Breast epithelium (tissue), 4 donors: ENCODE results near the gene CCND1. TPM values are rescaled to one million over a fixed set of nuclear protein-coding genes. Genes with fewer than 3 reads are reported as not detected.

ENCODE experiments used
- DNase-seq, 2 donors: peaks; one replicate each; pipeline ENCODE4 v3.0.0-alpha.2; 2019; ENCODE audit warnings: low spot score in 2 of 2
- H3K27ac ChIP-seq, 2 donors: fragments of 200-600 bp; sonication (generic) in 1 of 2; one replicate each; pipeline ENCODE4 v1.5.1; 2016 to 2019; ENCODE audit warnings: mild to moderate bottlenecking in 1 of 2
- H3K27me3 ChIP-seq, 2 donors: fragments of 200-600 bp; sonication (generic) in 1 of 2; one replicate each; pipeline versions ENCODE4 v1.5.1 to v1.6.0; 2017 to 2019; ENCODE audit warnings: control low read depth in 1 of 2, mild to moderate bottlenecking in 1 of 2
- H3K36me3 ChIP-seq: fragments of 200-600 bp; one replicate; pipeline ENCODE4 v1.5.1; 2019
- H3K4me1 ChIP-seq, 2 donors: fragments of 200-600 bp; sonication (generic); one replicate each; pipeline ENCODE4 v1.5.1; 2016 to 2019; ENCODE audit warnings: control low read depth in 1 of 2
- H3K4me3 ChIP-seq, 3 donors: fragments of 200-600 bp; sonication (generic); 1 replicate in 2 of 3; 2 replicates in 1 of 3; pipeline ENCODE4 v1.5.1; 2016 to 2019; ENCODE audit warnings: mild to moderate bottlenecking in 3 of 3, moderate library complexity in 2 of 3
- H3K9me3 ChIP-seq, 2 donors: fragments of 200-600 bp; sonication (generic) in 1 of 2; one replicate each; pipeline ENCODE4 v1.5.1; 2016 to 2019; ENCODE audit warnings: control low read depth in 1 of 2
- POLR2A ChIP-seq: fragments of 450-650 bp; IDR thresholded peaks from one replicate; pipeline ENCODE4 v1.6.1; 2016; ENCODE audit warnings: antibody characterized with exemption, mild to moderate bottlenecking, moderate library complexity
- POLR2AphosphoS5 ChIP-seq, 3 donors: sonication (generic); formaldehyde crosslinking; IDR thresholded peaks; one replicate each; pipeline ENCODE4 v1.6.1; 2017; ENCODE audit warnings: antibody characterized with exemption in 3 of 3
- intact Hi-C: fragments of 100-400 bp; cut with DNase I; formaldehyde crosslinking; loops from one replicate; pipeline ENCODE4 v1.15.1; 2023; ENCODE audit warnings: low total_unique reads
- total RNA-seq, 3 donors: library from RNA; depleted of rRNA; stranded (reverse); fragments of >200 nt; gene quantifications; one replicate each; pipeline ENCODE4 v1.1.0, GENCODE V29; 2016
- TF ChIP-seq, protein P1 (sequence below), 3 donors: fragments of 450-650 bp; IDR thresholded peaks; one replicate each; pipeline ENCODE4 v1.5.1; 2016 to 2017; ENCODE audit warnings: antibody characterized with exemption in 3 of 3, mild to moderate bottlenecking in 3 of 3, moderate library complexity in 3 of 3

Gene CCND1
- total RNA-seq, 3 donors from 2014 or later, result 42.3 to 199 (median 99.0) TPM

DNA sequence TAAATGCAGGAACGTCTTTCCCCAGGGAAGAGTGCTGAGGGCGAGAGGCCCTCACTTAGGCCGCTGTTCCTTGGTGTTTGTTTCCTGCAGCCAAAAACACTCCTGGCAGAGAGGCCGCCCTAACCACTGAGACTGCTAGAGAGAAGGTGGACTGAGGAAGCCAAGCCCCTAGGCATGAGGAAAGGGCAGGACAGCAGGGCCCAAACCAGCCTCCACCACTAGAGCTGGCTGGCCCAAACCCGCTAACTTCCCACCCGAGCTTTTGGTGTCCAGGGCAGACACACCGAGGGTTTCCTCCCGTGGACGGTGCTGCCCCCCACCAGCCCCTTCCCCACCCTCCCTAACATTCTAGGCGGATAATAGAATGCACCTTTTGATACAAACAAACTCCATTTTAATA, 56.9 kb downstream of the CCND1 start:
- Histone ChIP-seq H3K27me3 (peaks cover 0 to 43% of the 10 kb centered on the region in 2 donors), H3K27ac (no peak overlapping the region), H3K36me3 (no peaks in the 10 kb centered on the region), H3K9me3 (no peaks in the 10 kb centered on the region), H3K4me1 (no peaks in the 10 kb centered on the region), H3K4me3 (no peak overlapping the region)
- intact Hi-C loops, result no loop called here
- no peak for DNase-seq
- no peak for TF ChIP-seq POLR2A

DNA sequence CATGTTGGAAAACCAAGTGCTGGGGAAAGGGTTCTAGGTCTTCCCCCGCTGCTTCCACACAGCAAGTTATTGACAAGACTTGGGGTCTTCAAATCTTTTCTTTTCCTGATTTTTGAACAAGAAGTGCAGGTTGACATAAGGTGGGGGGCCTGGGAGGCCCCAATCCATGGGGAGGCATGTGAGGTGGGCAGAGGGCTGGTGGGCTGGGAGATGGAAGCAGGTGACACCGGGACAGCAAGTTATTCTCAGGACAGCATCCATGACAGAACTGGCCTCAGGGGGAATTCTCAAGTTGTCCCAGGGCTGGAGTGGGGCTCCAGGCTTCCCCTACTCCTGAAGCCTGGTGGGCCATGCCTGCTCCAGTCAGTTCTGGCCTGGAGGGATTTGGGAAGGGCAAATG, 57.4 kb downstream of the CCND1 start:
- TF ChIP-seq POLR2A (no peak), POLR2AphosphoS5 (IDR thresholded peaks at IDR 0.05) (no peak)
- TF ChIP-seq, protein P1, sequence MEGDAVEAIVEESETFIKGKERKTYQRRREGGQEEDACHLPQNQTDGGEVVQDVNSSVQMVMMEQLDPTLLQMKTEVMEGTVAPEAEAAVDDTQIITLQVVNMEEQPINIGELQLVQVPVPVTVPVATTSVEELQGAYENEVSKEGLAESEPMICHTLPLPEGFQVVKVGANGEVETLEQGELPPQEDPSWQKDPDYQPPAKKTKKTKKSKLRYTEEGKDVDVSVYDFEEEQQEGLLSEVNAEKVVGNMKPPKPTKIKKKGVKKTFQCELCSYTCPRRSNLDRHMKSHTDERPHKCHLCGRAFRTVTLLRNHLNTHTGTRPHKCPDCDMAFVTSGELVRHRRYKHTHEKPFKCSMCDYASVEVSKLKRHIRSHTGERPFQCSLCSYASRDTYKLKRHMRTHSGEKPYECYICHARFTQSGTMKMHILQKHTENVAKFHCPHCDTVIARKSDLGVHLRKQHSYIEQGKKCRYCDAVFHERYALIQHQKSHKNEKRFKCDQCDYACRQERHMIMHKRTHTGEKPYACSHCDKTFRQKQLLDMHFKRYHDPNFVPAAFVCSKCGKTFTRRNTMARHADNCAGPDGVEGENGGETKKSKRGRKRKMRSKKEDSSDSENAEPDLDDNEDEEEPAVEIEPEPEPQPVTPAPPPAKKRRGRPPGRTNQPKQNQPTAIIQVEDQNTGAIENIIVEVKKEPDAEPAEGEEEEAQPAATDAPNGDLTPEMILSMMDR (IDR thresholded peaks at IDR 0.05), result no peak
- Histone ChIP-seq H3K27me3 (peaks cover 0 to 48% of the 10 kb centered on the region in 2 donors), H3K36me3 (no peaks in the 10 kb centered on the region), H3K27ac (no peak overlapping the region), H3K4me3 (no peak overlapping the region), H3K9me3 (no peaks in the 10 kb centered on the region), H3K4me1 (no peaks in the 10 kb centered on the region)
- DNase-seq, result no peak
- intact Hi-C loops, result no loop called here

DNA sequence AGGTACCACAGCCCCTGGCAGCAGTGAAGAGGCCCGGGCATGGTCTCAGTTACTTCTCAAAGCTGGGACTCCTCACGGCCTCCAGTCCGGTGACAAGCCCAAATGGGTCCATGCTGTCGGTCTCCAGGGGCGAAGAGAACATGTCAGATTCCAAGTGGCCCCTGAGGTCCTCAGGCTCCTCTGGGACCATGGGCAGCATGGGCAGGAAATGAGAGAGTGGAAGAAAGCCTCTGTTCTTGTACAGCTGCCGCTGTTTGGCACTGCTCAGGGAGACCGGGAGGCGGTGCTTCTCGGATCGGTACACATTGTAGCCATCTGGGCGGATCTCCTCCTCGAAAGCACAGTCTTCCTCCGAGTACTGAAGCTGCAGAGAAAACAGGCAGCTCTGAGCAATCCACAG, 58.3 kb downstream of the CCND1 start:
- intact Hi-C loops, result no loop called here
- H3K4me3 ChIP-seq, result no peak overlapping the region
- DNase-seq, result no peak
- no peaks in the 10 kb centered on the region for H3K4me1 ChIP-seq
- no peaks in the 10 kb centered on the region for H3K9me3 ChIP-seq
- TF ChIP-seq, protein P1 (IDR thresholded peaks at IDR 0.05), result no peak
- no peak for TF ChIP-seq POLR2A
- no peak for TF ChIP-seq POLR2AphosphoS5 (IDR thresholded peaks at IDR 0.05)
- no peaks in the 10 kb centered on the region for H3K36me3 ChIP-seq
- peaks cover 1 to 56% of the 10 kb centered on the region in 2 donors for H3K27me3 ChIP-seq
- H3K27ac ChIP-seq, result no peak overlapping the region

DNA sequence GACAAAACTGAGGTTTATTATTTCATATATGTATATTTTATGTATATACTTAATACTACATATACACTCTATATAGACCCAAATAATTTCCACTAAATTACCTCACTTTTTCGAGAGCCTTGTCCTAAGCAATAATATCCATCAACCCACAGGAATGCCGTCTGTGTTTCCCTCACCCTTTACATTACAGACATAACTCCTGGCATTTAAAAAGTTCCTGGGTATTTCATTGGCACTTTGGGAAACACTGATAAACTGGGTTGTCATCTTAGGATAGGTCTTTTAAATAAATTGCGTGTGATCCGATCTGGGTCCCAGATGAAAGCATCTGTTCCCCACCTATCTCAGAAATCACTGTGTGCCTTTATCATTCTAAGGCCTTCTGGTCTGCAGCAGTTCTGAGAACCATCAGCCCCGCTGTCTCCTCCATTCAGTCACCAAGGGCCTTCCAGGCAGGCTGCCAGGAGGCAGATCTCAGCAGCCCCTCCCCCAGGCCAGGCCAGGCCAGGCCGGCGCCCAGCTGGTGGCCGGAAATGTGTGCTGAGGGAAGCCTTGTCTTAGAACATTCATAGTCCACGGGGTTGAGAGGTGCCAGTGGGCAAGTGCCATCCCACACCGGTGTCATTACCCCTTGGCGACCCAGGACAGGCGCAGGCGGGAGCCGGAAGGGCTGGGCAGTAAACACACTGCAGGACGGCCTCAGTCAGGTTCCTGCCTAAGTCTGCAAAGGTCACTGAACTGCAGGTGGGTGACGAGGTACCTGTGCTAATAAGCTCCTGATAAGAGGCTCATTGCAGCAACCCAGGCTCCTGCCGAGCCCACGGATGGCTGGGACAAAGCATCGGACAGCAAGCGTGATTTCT, 59.6 kb downstream of the CCND1 start:
- intact Hi-C loops, result no loop called here
- Histone ChIP-seq H3K27me3 (peaks cover 5 to 69% of the 10 kb centered on the region in 2 donors), H3K4me3 (no peak overlapping the region), H3K36me3 (no peaks in the 10 kb centered on the region), H3K4me1 (no peaks in the 10 kb centered on the region), H3K27ac (no peak overlapping the region), H3K9me3 (no peaks in the 10 kb centered on the region)
- no peak for DNase-seq
- no peak for TF ChIP-seq POLR2AphosphoS5 (IDR thresholded peaks at IDR 0.05)

DNA sequence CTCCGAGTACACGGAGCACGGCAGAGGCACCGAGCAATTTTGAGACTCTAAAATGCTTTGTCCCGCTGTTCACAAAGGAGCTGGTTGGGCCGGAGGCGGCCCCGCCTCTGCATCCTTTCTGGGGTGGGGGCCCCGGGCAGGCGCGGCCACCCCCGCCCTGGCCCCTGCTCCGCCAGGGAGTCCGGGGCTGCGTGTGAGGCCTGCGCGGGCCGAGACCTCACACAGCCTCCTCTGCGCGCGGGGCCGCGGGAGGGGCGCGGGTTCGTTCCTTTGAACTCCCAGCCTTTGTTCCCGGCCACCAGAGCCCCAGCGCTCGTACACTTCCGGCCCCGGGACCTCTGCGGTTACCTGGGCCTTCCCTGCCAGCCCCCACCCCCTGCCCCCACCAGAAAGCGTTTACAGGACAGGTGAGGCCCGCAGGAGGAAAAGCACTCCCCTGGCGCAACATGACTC, 61.3 kb downstream of the CCND1 start:
- H3K36me3 ChIP-seq, result no peaks in the 10 kb centered on the region
- peak overlapping the region in 2 of 3 donors; percentile 17 to 19 for H3K4me3 ChIP-seq
- peaks cover 5 to 74% of the 10 kb centered on the region in 2 donors for H3K27me3 ChIP-seq
- H3K9me3 ChIP-seq, result no peaks in the 10 kb centered on the region
- H3K4me1 ChIP-seq, result no peaks in the 10 kb centered on the region
- TF ChIP-seq POLR2AphosphoS5 (IDR thresholded peaks at IDR 0.05), result no peak
- TF ChIP-seq, protein P1 (IDR thresholded peaks at IDR 0.05), result no peak
- TF ChIP-seq POLR2A, result no peak
- intact Hi-C loops, result no loop called here
- no peak for DNase-seq
- H3K27ac ChIP-seq, result no peak overlapping the region

DNA sequence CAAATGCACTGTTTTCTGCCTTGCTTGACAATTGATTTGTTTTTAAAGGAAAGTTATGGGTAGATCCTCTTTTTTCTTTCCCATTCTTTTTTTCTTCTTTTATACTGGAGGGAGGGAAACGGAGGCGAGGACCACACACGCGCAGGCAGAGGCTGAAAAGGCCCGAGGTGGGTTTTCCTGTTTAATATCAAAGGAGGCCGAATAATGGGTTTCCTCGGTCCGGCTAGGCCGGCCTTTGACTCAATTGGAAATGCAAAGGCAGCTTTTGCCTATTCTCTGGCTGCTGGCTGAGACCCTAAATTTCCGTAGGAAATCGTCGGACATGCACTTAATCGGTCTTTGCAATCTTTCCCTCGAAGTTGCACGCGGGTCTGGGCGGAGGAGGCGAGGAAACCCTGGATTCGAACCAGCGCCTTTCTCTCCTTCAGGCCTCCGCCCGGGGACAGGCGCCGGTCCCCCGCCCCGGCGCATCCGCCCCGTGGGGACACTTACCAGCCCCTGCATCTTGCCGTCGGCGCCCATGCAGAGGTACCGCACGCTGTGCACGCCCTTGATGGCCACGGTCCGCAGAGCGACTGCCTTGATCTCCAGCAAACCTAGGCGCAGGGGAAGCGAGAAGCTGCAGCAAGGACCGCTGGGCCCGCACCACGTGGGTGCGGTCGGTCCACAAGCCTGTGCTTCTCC, 62.0 kb downstream of the CCND1 start:
- Histone ChIP-seq H3K36me3 (no peaks in the 10 kb centered on the region), H3K4me3 (peak overlapping the region in 1 of 3 donors; percentile 36), H3K4me1 (no peaks in the 10 kb centered on the region), H3K27ac (no peak overlapping the region), H3K9me3 (no peaks in the 10 kb centered on the region), H3K27me3 (peaks cover 5 to 74% of the 10 kb centered on the region in 2 donors)
- TF ChIP-seq POLR2AphosphoS5 (IDR thresholded peaks at IDR 0.05) (no peak), POLR2A (no peak)
- TF ChIP-seq, protein P1 (IDR thresholded peaks at IDR 0.05), result no peak
- intact Hi-C loops, result no loop called here
- DNase-seq, result no peak
